ENCODE data around the gene SFMBT2. TPM values are rescaled to one million over a fixed set of nuclear protein-coding genes. Genes with fewer than 3 reads are reported as not detected.
"Not testable (repeated sequence)": the region's sequence is repeated elsewhere in the genome, so short reads cannot be mapped to it uniquely, and the experiment has no call there.

SFMBT2 gene
- total RNA-seq, 1 donor from 2014 or later, result 52.0 TPM

GRCh38 chr10:7235376-7235775 is 175.5 kb downstream of the SFMBT2 start:
- intact Hi-C loops (cut with micrococcal nuclease), result no loop called here

GRCh38 chr10:7234109-7234508 is 176.7 kb downstream of the SFMBT2 start:
- intact Hi-C loops (cut with micrococcal nuclease), result no loop called here

- intact Hi-C loops (cut with micrococcal nuclease), result no loop called here
These were observed 177.4 kb downstream of the SFMBT2 start for GRCh38 chr10:7233259-7233991.

GRCh38 chr10:7231509-7232414 is 179.1 kb downstream of the SFMBT2 start:
- intact Hi-C loops (cut with micrococcal nuclease), result no loop called here

- intact Hi-C loops (cut with micrococcal nuclease), result no loop called here
These were observed 179.9 kb downstream of the SFMBT2 start for GRCh38 chr10:7230951-7231350.

GRCh38 chr10:7230036-7230435 is 180.8 kb downstream of the SFMBT2 start:
- intact Hi-C loops (cut with micrococcal nuclease), result no loop called here

- intact Hi-C loops (cut with micrococcal nuclease), result no loop called here
These were observed 185.7 kb downstream of the SFMBT2 start for GRCh38 chr10:7225133-7225532.

GRCh38 chr10:7218968-7219367 is 191.9 kb downstream of the SFMBT2 start:
- intact Hi-C loops (cut with micrococcal nuclease), result no loop called here

GRCh38 chr10:7212696-7213095 is 198.1 kb downstream of the SFMBT2 start:
- intact Hi-C loops (cut with micrococcal nuclease), result not testable (repeated sequence)

GRCh38 chr10:7211857-7212577 is 198.8 kb downstream of the SFMBT2 start:
- intact Hi-C loops (cut with micrococcal nuclease), result no loop called here

- intact Hi-C loops (cut with micrococcal nuclease), result no loop called here
These were observed 200.3 kb downstream of the SFMBT2 start for GRCh38 chr10:7210516-7210915.

GRCh38 chr10:7209458-7209857 is 201.4 kb downstream of the SFMBT2 start:
- intact Hi-C loops (cut with micrococcal nuclease), result no loop called here

GRCh38 chr10:7206412-7207100 is 204.3 kb downstream of the SFMBT2 start:
- intact Hi-C loops (cut with micrococcal nuclease), result no loop called here

- intact Hi-C loops (cut with micrococcal nuclease), result no loop called here
These were observed 205.2 kb downstream of the SFMBT2 start for GRCh38 chr10:7205656-7206055.

GRCh38 chr10:7202793-7203355 is 208.0 kb downstream of the SFMBT2 start:
- intact Hi-C loops (cut with micrococcal nuclease), result no loop called here

GRCh38 chr10:7199152-7199760 is 211.6 kb downstream of the SFMBT2 start:
- intact Hi-C loops (cut with micrococcal nuclease), result no loop called here

GRCh38 chr10:7196284-7196683 is 214.6 kb downstream of the SFMBT2 start:
- intact Hi-C loops (cut with micrococcal nuclease), result no loop called here

GRCh38 chr10:7195118-7195517 is 215.7 kb downstream of the SFMBT2 start:
- intact Hi-C loops (cut with micrococcal nuclease), result no loop called here

- intact Hi-C loops (cut with micrococcal nuclease), result loop anchor here (5.0 kb wide), 1 partner anchor 147 kb away; no protein-coding TSS in a partner anchor
These were observed 216.3 kb downstream of the SFMBT2 start for GRCh38 chr10:7194571-7194970.

GRCh38 chr10:7193369-7193768 is 217.5 kb downstream of the SFMBT2 start:
- intact Hi-C loops (cut with micrococcal nuclease), result loop anchor here (1.0 to 5.0 kb wide), 9 partner anchors 8 to 650 kb away; partner anchors contain the start of gene SFMBT2
